Ecto neural progenitor cell (in vitro differentiated cells): Measurements from ENCODE around the gene BICD1.
"Not testable (repeated sequence)": the region's sequence is repeated elsewhere in the genome, so short reads cannot be mapped to it uniquely, and the experiment has no call there.

ENCODE experiments used
- DNase-seq: peaks from one replicate; pipeline ENCODE4 v3.0.0-alpha.2; 2018; ENCODE audit warnings: low spot score

The BICD1 gene

DNA sequence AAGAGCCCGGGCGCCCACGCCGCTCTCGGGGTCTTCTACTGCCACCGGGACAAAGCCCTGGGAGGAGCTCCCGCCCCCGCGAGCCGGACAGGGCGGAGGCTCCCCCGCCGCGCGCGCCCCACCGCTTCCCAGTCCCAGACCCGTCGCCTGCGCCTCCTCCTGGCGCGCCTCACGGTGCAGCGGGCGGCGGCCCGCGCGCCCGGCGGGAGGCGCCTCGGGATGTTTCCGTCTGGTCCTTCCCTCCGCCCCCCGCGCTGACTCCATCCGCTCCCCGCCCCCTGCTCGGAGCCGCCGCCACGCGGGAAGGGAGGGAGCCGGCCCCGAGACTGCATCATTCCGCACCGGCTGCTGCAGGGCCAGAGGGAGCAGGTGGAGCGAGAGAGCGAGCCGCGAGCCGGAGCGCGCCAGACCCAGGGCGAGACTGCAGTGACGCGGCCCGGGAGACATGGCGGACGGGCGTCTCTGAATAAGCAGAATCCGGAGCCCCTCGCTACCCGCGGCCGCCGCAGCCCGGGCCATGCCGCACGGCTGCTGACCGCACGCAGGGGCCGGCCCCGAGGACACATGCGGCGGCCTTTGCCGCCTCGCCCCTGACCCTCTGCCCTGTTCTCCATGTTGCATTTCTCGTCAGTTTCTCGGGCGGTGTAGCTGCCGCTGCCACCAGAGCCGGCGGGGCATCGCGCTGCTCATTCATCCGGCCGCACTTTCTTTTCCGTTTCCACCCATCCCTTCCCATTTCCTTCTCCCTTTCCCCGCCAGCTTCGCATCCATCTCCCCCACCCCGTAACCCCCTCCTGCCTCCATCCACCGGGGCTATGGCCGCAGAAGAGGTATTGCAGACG is at the start of gene BICD1:
TSS of gene BICD1 (plus strand) at position 331 of the 842 bp plus-strand sequence. CDS start at position 816, 485 bp downstream.
- DNase-seq = peak; percentile 95

DNA sequence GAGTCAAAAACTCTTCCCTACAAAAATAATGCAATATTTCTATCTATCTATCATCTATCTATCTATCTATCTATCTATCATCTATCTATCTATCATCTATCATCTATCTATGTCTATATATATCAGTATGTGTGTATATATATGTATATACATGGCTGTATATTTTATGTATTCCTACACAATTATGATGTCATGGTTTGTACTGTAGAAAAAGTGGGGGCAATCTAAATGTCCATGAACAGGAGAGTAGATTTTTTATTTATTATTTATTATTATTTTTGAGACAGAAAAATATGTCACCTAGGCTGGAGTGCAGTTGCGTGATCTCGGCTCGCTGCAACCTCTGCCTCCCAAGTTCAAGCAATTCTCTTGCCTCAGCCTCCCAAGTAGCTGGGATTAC is 45.6 kb upstream of the BICD1 start:
- no peak for DNase-seq

DNA sequence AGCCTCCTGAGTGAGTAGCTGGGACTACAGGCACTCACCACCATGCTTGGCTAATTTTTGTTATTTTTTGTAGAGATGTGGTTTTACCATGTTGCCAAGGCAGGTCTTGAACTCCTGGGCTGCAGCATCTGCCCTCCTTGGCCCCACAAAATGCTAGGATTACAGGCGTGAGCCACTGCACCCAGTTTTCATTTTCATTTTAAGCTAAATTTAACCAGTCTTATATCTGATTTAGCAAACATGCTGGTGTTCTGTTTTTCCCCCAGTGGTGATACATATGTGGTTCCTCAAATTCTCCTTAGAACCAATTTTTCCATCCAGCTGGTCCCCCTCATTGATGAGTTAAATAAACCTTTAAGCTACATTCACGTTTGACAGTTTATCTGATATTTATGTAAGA is 43.8 kb upstream of the BICD1 start:
- no peak for DNase-seq

DNA sequence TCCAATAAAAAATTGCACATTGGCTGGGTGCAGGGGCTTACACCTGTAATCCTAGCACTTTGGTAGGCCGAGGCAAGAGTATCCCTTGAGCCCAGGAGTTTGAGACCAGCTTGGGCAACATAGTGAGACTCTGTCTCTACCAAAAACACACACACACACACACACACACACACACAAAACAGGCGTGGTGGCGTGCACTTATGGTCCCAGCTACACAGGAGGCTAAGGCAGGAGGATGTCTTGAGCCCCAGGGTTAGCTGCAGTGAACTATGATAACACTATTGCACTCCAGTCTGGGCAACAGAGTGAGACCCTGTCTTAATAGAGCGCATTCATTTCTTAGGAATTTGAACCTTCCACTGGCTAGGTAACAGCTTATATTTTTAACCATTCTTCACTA is 42.9 kb upstream of the BICD1 start:
- DNase-seq = no peak

DNA sequence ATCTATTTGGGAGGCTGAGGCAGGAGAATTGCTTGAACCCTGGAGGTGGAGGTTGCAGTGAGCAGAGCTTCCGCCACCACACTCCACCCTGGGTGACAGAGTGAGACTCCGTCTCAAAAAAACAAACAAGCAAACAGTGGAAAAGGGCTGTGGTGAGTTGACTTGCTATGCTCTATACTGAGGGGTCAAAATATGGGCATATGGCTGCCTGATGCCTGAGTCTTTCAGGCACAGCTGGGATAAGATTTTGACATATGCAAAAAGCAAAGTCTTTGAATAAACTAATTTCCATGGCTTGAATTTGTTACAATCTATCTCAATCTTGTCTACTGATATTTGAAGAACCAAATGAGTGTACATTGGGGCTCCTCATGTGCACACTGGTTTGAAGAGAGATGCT is 40.4 kb upstream of the BICD1 start:
- DNase-seq = no peak

DNA sequence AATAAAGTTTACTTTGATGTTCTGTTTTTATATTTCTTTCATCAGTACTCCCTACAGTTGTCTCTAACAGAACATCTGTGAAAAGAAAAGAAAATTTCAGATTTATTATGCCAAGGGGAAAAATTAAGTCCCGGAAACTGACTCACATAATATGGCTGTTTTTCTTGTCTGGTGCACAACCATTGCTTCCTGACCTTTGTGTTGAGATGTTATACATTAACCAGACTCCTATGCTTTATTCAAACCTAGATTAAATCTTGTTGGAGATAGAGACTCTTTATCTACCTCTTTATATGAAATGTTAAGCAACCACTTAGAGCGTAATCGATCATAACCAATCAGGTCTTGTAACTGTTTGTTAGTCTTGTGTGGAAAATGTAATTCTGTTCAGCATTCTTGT is 37.6 kb upstream of the BICD1 start:
- DNase-seq = no peak

DNA sequence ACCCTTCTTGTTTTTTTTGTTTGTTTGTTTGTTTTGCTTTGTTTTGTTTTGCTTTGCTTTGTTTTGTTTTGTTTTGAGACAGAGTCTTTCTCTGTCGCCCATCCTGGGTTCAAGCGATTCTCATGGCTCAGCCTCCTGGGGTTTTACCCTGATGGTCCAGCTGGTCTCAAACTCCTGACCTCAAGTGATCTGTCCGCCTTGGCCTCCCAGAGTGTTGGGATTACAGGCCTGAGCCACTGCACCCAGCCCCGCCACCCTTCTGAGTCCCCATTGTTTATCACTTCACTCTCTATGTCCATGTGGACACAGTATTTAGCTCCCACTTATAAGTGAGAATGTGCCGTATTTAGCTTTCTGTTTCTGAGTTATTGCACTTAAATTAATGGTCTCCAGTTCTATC is 36.9 kb upstream of the BICD1 start:
- DNase-seq = no peak

DNA sequence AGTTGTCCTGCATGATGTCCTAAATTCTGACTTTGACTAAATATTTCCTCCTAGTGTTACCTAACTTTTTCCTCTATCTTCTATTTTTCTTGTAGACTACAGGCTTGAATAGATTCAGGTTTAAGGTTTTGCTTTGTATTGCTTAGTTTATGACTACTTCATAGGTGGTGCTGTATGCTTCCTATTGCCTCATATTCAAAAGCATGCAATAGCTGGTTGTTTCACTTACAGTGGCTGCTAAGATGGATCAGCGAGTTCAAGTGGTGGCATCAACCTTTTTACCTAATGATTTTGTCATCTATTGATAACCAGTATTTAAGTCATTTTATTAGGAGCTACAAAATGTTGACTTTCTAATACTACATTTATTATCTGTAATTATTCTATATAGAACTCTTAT is 36.3 kb upstream of the BICD1 start:
- DNase-seq = no peak

DNA sequence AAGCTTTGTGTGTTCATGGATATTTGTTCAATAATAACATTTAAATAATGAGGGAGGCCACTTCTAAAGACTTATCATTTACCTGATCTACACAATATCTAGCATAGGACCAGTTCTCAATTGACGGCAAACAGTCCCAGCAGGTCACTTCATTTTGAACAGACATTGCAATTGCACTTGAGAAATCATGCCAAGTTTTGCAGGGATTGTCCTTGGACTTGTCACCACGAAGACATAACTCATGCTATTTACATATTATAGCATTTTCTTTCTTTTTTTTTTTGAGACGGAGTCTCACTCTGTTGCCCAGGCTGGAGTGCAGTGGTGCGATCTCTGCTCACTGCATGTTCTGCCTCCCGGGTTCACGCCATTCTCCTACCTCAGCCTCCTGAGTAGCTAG is 34.5 kb upstream of the BICD1 start:
- DNase-seq = no peak

DNA sequence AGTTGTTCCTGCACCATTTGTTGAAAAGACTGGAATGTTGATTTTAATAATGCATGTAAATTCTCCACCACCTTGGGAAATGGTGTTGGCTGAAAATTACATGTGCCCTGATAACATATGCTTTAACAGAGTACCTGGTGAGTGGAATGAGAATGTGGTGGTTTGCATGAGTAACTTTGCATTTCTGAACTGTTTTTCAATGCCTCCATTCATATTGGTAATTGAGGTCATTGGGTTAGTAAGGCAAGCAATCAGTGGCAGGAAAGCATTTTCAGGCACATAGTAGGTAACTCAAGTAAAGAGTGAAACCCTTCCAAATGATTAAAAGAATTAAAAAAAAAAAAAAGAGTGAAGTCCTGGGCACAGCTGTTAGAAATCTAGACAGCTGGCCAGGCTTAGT is 32.2 kb upstream of the BICD1 start:
- no peak for DNase-seq

DNA sequence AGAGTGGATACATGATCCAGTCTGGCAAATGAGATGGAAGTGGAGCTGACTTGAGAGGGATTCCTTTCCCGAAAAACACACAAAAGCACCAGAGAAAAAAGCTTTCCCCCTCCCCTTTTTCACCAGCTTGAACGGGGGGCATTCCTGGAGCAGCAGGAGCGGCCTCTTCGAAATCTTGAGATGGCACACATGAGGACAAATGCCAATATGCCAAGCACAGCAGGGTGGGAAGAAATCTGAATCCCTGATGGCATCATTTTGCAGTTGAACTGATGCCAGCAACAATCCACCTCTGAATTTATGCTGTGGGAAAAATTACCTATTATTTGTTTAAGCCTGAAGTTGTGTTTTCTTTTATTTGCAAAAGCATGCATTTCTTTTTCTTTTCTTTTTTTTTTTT is 29.7 kb upstream of the BICD1 start:
- no peak for DNase-seq

DNA sequence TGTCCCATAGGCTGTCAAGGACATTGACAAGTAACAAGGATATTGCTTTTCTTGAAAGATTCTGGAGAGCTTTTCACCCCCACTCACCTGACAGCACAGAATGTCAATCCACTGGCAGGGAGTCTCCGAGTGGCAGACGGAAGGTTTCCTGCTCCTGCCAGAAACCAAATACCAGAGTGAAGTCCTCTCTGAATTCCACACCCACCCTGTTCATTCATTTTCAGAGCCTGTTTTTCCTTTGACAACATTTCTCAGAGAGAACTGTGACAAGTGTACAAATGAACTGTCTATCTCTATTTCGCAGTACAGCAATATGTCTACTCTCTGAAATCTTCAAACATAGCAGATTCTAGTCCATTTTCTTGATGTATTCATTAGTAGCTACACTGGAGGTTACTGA is 26.2 kb upstream of the BICD1 start:
- no peak for DNase-seq

DNA sequence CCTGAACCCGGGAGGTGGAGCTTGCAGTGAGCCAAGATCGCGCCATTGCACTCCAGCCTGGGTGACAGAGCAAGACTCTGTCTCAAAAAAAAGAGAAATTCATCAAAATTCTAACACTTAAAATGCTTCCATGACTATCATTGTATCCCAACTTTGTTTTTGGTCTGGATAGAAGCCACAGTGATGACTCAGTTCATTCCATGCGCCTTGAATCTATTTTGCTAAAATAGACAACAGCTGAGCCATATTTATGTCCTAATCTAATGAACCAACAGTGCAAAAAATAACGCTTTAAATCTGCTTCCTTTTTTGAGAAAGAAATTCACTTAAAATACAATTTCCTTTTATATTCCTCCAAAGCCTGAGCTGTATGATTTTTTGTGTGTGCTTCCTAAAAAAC is 23.2 kb upstream of the BICD1 start:
- DNase-seq = no peak

DNA sequence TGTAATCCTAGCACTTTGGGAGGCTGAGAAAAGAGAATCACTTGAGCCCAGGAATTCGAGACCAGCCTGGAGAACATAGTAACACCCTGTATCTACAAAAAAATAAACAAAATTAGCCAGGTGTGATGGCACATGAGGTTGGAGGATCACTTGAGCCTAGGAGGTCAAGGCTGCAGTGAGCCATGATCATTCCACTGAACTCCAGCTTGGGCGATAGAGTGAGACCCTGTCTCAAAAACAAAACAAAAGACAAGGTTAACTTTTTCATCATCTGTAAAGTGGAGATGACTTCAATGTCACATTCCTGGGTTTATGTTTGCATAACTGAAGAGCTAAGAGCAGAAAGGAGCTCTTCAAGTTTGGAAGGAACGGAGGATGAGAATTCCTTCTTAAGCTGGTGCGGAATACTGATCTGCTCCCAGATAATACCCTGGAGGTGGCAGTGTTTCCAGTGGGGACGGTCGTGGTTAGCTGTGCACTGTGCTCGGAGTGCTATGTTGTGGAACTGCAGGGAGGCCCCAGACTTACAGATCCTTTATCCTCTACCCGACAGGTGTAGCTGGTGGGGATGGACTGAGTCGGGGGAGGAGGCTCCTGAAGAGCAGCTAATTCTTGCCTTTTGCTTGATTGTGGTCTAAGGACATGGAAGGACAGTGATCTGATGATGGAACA is 22.5 kb upstream of the BICD1 start:
- no peak for DNase-seq

DNA sequence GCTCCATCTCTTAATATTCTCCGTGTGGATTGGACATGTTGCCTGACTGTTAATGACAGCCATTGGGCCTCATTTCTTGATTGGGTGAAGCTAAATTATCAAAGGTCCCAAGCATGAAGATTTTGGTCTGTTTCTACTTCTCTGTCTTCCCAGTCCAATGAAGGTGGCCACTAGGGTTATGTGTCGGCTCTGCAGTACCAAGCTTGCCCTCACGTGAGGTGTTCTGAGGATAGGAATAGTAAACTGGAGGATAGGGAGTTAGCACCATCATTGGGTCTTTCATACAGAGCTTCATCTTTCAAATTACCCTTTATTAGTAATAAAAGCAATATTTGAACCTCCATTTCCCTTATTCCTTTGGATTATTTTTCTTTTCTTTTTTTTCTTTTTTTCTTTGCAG is 21.9 kb upstream of the BICD1 start:
- no peak for DNase-seq

DNA sequence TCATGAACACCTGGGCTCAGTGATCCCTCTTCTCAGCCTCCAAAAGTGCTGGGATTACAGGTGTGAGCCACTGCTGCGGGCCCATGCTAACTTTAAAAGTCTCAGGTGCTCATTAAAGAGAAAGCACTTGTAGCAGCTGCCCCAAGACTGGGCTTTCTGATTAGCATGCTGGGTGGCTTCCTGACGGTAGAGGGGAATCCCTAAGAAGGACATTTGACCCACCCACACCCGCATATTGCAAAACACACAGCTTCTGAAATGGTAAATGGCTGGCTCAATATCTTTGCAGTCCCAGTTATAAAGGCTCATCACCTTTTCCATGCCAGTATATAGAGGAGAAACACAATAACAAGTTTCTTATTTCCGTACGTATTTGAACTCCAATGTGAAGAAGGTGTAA is 19.3 kb upstream of the BICD1 start:
- DNase-seq = no peak

DNA sequence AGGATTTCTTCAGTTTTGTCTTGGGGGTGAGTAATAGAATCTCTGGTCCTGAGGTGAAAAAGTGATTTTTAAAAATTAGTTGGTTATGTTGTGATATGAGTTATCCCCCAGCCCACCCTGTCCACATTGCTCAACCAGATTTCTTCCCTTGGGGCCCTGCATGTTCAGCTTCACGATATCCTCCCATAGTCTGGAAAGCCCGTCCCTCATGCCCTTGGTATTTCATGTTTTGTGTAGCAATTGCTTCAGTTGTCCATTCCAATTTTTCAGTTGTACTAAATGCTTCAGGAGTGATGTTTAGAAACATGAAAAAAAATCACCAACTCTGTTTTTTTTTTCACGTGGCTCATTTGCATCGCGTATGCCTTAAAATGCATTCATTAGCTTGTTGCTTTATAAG is 17.5 kb upstream of the BICD1 start:
- DNase-seq = no peak

DNA sequence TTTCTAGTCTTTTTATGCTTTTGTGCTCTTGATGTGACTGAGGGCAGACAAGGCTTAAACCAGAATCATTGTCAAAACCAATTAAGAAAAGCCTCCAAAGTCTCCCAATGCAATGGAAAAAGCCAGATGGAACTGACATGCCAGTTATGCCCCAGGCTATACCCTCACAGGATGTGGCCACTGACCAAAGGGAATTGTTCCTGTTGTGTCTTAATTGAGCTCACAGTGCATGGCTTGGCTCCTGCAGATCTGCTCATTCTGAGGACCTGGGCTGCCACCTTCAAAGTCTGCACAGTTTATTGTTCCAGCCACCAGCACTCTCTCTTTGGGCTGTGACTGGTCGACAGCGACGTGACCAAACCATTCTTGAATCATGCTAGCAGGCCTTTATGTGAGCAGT is 17.1 kb upstream of the BICD1 start:
- DNase-seq = peak; percentile 59

DNA sequence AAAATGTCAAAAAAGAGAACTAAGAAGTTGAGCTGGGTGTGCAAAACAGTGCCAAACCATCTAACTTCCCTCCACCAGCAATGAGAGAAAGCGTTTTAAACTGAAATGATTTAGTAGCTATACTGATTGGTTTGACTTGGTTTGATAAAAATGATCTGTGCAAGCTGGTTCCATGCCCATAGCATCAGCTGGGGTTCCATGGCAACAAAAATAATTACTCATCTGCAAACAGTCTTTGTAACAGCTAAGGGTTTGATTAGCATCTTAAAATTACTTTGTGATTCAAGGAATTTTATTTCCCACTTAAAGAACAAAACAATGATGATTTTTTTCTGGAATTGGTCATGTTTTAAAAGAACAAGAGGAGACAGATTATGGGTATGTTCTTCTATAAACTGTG is 15.0 kb upstream of the BICD1 start:
- DNase-seq = no peak

DNA sequence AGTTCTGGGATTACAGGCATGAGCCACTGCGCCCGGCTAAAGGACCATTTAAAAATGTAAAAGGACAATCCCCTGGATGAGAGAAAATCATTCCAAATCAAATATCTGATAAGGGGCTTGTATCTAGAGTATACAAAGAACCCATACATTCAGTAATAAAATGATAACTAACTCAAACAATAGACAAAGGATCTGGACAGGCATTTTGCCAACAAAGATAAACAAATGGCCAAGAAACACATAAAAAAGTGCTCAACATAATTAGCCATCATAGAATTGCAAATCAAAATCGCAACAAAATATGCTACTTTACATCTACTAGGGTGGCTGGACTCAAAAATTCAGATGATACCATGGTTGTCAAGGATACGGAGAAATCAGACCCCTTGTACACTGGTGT is 8.5 kb upstream of the BICD1 start:
- DNase-seq = no peak

DNA sequence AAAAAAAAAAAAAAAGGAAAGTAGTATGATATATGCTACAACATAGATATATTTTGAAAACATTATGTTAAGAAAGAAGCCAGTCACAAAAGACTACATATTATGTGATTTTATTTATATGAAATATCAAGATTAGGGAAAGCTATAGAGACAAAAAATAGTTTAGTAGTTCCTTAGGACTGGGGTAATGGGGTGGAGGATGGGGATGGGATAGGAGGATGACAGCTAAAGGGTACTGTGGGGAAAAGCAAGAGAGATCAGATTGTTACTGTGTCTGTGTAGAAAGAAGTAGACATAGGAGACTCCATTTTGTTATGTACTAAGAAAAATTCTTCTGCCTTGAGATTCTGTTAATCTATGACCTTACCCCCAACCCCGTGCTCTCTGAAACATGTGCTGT is 7.4 kb upstream of the BICD1 start:
- DNase-seq = not testable (repeated sequence)

DNA sequence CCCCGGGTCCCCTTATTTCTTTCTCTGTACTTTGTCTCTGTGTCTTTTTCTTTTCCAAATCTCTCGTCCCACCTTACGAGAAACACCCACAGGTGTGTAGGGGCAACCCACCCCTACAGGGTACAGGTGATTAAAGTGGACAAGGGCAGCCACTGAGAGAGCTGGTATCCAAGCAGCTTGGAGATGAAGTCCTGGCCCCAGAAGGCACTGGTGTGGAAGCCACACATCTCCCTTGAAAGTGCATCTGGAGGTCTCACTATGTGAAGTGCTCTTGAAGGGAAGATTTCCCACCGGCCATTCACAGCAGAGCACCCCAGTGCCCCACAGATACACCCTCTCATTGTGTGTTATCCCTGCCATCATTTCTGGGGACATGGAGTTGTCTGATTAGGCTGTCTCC is 6.3 kb upstream of the BICD1 start:
- no peak for DNase-seq

DNA sequence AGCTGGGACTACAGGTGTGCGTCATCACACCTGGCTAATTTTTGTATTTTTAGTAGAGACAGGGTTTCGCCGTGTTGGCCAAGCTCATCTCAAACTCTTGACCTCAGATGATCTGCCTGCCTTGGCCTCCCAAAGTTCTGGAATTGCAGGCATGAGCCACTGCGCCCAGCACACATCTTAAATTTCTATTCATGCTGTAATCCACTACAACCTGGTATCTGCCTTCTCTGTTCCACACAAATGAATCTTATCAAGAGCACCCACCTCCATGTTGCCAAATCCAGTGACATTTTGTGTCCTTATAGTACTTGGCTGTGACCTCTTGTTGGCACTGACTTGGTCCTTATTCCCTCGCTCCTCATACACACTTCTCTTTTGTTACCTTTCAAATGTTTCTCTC is 5.8 kb upstream of the BICD1 start:
- no peak for DNase-seq

DNA sequence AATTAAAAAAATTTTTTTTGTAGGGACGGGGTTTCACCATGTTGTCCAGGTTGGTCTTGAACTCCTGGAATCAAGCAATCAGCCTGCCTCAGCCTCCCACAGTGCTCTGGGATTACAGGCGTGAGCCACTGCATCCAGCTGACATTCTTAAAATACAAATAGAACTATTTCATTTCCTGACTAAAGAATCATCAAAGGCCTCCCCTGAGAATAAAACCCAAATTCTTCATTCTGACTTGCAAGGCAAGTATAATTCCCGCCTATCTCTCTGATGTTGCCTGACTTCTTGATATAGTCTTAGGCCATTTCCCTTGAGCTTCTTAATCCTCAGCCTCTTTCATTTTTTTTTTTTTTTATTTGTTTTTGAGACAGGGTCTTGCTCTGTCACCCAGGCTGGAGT is 4.4 kb upstream of the BICD1 start:
- DNase-seq = no peak
